IPS DF 6.9 (cell line): ENCODE data around the gene IL10RA.

Source experiments
- DNase-seq: peaks from one replicate; pipeline ENCODE4 v3.0.0-alpha.2; 2013; ENCODE audit warnings: low read depth, low spot score
- H3K27ac ChIP-seq: one replicate; pipeline ENCODE4 v1.5.1; 2013; ENCODE audit warnings: low read length, control low read depth
- H3K27me3 ChIP-seq: 2 replicates; pipeline ENCODE4 v1.6.1; 2013; ENCODE audit warnings: mild to moderate bottlenecking, low read length; ENCODE audit not compliant: control insufficient read depth, insufficient read depth
- H3K36me3 ChIP-seq: 2 replicates; pipeline ENCODE4 v1.6.1; 2013; ENCODE audit warnings: low read length; ENCODE audit not compliant: control insufficient read depth, insufficient read depth
- H3K4me1 ChIP-seq: 2 replicates; pipeline ENCODE4 v1.6.1; 2013; ENCODE audit warnings: low read length; ENCODE audit not compliant: control insufficient read depth, insufficient read depth
- H3K4me3 ChIP-seq: 2 replicates; pipeline ENCODE4 v1.5.1; 2013; ENCODE audit warnings: mild to moderate bottlenecking, low read length
- H3K9me3 ChIP-seq: 2 replicates; pipeline ENCODE4 v1.6.1; 2013; ENCODE audit warnings: low read length, inconsistent platforms; ENCODE audit not compliant: control insufficient read depth, insufficient read depth
- WGBS: extraction: QIAGEN DNeasy Blood & Tissue Kit; methylation state at CpG from one replicate; pipeline ENCODE4 v1.1.7; 2013; ENCODE audit warnings: mixed read lengths, missing lambda C conversion rate; ENCODE audit not compliant: insufficient read length, insufficient coverage; 5-methylcytosine and 5-hydroxymethylcytosine counted together

Gene IL10RA

DNA sequence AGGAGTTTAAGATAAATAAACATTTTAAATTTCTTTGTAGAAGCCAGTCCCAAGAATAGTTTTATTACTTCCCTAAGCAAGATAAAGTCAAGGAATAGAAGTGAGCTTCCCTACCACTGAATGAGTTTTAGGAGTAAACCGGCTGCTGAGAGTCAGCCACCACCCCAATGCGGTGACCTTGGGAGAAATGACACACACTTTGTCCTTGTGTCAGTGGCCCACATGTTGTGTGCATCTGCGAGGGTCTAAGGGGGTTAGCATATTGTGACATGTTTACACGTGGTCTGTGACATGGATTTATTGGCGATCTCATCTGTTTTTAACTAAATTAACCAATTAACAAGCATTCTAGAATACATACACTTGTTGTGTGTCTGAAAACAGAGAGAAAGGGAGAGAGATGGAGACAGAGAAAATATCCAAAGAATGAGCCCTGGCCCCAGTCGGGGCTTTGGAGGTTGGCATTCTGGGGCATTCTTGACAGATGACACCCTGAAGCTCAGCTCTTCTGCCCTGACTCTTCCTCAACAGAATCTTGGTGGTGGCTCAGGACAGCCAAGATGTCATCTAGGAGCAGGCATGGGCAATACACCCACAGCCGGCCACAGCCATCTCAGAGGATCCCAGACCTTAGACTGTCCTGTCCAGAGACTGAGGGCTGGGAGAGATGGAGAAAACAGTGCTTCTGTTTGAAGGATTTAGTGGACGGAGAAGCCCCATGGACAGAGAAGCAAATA, 60.9 kb downstream of the IL10RA start:
- Histone ChIP-seq H3K4me3 (no peak overlapping the region), H3K27me3 (no peaks in the 10 kb centered on the region), H3K27ac (no peak overlapping the region), H3K36me3 (no peaks in the 10 kb centered on the region), H3K9me3 (no peaks in the 10 kb centered on the region), H3K4me1 (no peaks in the 10 kb centered on the region)
- DNase-seq, result no peak
- WGBS, result no CpG with 5 or more reads among the region's 8 CpGs

DNA sequence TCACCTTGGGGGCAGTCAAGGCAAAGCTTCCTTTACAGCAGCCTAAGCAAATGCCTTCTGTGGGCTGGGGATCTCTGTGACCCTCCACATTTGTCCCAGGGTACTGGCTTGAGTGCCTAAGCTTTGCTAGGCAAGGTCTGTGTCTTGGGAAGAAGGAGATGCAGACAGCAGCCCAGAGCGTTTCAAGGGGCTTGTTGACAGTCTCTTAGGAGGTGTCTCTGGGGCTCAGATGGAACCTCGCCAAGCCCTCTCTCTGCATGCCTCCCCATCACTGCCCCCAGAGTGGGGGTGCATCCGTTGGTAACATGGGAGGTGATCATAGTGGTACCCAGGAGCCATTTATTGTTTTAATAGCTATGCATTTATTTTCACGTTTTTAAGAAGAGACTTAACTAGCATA, 61.6 kb downstream of the IL10RA start:
- H3K36me3 ChIP-seq, result no peaks in the 10 kb centered on the region
- H3K27ac ChIP-seq, result no peak overlapping the region
- H3K4me3 ChIP-seq, result no peak overlapping the region
- no peaks in the 10 kb centered on the region for H3K27me3 ChIP-seq
- no peak for DNase-seq
- H3K9me3 ChIP-seq, result no peaks in the 10 kb centered on the region
- WGBS, result no CpG with 5 or more reads among the region's 4 CpGs
- no peaks in the 10 kb centered on the region for H3K4me1 ChIP-seq

DNA sequence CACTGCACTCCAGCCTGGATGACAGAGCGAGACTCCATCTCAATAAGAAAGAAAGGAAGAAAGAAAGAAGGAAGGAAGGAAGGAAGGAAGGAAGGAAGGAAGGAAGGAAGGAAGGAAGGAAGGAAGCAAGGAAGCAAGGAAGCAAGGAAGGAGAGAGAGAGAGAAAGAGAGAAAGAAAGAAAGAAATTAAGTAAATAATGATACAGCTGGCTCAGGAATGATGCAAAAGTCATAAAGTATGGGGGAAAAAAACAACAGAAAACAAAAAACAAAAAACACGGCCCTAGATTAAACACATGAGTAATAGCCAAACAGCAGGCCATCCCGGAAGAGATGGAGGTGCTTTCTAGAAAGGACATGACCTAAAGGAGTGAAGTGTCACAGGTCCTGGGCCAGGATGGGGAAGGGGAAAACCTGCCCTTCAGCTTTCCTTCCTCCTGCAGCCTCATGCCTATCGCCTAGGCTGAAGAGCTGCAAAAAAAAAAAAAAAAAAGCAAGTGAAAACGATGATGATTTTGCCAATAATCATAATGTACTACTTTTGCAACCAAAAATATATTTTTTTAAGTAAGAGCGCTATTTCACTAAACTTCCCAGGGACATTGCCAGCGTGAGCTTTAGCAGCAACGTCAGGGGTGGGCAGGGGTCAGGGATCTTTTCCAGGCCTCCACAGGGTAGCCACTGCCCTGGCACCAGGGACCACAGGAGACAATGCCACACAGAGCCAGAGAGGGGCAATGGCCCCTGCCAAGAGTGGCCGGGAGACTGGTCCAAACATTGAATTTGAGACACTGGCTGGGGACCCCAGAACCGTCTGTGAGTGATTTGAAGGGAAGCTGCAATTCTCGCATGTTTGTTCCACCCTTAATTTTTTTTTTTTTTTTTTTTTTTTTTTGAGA, 62.5 kb downstream of the IL10RA start:
- DNase-seq, result no peak
- Histone ChIP-seq H3K9me3 (no peaks in the 10 kb centered on the region), H3K27me3 (no peaks in the 10 kb centered on the region), H3K4me3 (no peak overlapping the region), H3K27ac (no peak overlapping the region), H3K36me3 (no peaks in the 10 kb centered on the region), H3K4me1 (no peaks in the 10 kb centered on the region)
- no CpG with 5 or more reads among the region's 11 CpGs for WGBS

DNA sequence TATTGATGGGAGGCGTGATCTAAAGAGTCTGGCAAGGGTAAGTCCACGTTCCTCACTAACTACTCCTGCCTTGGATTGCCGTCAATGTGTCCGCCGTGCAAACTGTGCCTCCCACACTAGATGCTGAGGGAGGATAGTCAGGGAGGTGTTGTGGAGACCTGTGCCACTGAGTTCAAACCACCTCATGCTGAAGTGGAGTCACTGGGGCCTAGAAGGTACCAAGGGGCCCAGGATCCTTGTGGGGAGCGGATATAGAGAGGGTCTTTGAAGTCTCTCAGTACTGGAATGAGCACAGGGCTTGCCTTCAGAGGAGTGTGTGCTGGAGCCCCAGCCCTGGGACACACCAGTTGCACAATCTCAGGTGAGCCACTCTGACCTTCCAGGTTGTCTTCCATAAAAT, 63.6 kb downstream of the IL10RA start:
- Histone ChIP-seq H3K9me3 (no peaks in the 10 kb centered on the region), H3K4me1 (no peaks in the 10 kb centered on the region), H3K27me3 (no peaks in the 10 kb centered on the region), H3K4me3 (no peak overlapping the region), H3K36me3 (no peaks in the 10 kb centered on the region), H3K27ac (no peak overlapping the region)
- no CpG with 5 or more reads among the region's 6 CpGs for WGBS
- DNase-seq, result no peak

DNA sequence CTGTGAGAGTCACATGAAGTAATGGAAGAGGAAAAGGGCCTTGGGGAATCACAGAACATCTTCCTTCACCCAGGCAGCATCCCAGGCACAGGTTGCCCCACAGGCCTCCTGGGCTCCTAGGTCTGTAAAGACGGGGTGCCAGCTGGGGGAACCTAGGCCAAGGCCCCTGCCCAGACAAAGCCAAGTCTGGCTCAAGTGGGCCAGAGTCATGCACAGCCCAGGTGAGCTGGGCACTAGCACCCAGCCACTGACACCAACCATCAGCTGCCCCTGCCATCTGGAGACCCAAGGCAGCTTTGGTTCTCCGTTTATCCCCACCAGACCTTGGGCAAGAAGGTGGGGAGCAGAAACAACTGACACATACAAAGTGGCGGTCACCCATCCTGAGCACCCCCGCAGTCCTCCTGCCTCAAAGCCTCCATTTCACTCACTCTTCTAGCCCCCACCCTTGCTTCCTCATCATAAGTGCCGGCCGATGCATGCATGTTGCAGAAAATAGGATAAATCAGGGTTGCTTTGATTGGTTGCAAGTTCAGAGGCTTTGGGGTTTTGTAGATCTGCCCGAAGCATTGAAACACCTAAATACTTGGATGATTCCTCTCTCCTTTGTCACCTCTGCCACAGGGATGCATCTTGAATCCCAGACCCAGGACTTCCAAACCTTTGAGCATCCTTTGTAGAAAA, 64.2 kb downstream of the IL10RA start:
- no peaks in the 10 kb centered on the region for H3K9me3 ChIP-seq
- DNase-seq, result no peak
- H3K27ac ChIP-seq, result no peak overlapping the region
- no peaks in the 10 kb centered on the region for H3K4me1 ChIP-seq
- no peaks in the 10 kb centered on the region for H3K27me3 ChIP-seq
- no peaks in the 10 kb centered on the region for H3K36me3 ChIP-seq
- no CpG with 5 or more reads among the region's 7 CpGs for WGBS
- H3K4me3 ChIP-seq, result no peak overlapping the region
